Tibial nerve (tissue), 4 donors: ENCODE measurements around the gene CMIP. TPM values are rescaled to one million over a fixed set of nuclear protein-coding genes. Genes with fewer than 3 reads are reported as not detected.
"Not testable (repeated sequence)": the region's sequence is repeated elsewhere in the genome, so short reads cannot be mapped to it uniquely, and the experiment has no call there.

Source experiments
- DNase-seq, 2 donors: peaks; one replicate each; pipeline ENCODE4 v3.0.0-alpha.2; 2019; ENCODE audit warnings: low spot score in 2 of 2
- H3K27ac ChIP-seq, 4 donors: fragments of 200-600 bp; sonication (generic) in 3 of 4; one replicate each; pipeline ENCODE4 v1.5.1; 2017 to 2019; ENCODE audit warnings: mild to moderate bottlenecking in 1 of 4
- H3K27me3 ChIP-seq, 2 donors: fragments of 200-600 bp; sonication (generic) in 1 of 2; one replicate each; pipeline versions ENCODE4 v1.5.1 to v1.6.0; 2017 to 2019
- H3K36me3 ChIP-seq, 3 donors: fragments of 200-600 bp; sonication (generic); one replicate each; pipeline ENCODE4 v1.5.1; 2018 to 2019
- H3K4me1 ChIP-seq, 4 donors: fragments of 200-600 bp; sonication (generic) in 3 of 4; one replicate each; pipeline ENCODE4 v1.5.1; 2017 to 2019
- H3K4me3 ChIP-seq, 4 donors: fragments of 200-600 bp; sonication (generic) in 3 of 4; one replicate each; pipeline ENCODE4 v1.5.1; 2017 to 2019; ENCODE audit warnings: mild to moderate bottlenecking in 1 of 4, moderate library complexity in 1 of 4
- H3K9me3 ChIP-seq, 4 donors: fragments of 200-600 bp; sonication (generic) in 3 of 4; one replicate each; pipeline ENCODE4 v1.5.1; 2017 to 2019
- CTCF ChIP-seq, 5 experiments: fragments of 200-600 bp in 3 of 5; fragments of 450-650 bp in 2 of 5; sonication (generic) in 3 of 5; IDR thresholded peaks; one replicate each; pipeline ENCODE4 v1.5.1; 2016 to 2019; ENCODE audit warnings: antibody characterized with exemption in 5 of 5, mild to moderate bottlenecking in 3 of 5, moderate library complexity in 2 of 5
- EP300 ChIP-seq, 2 donors: sonication (generic); formaldehyde crosslinking; IDR thresholded peaks; one replicate each; pipeline ENCODE4 v1.6.1; 2017; ENCODE audit warnings: antibody characterized with exemption in 2 of 2, mild to moderate bottlenecking in 1 of 2
- POLR2A ChIP-seq, 2 donors: fragments of 450-650 bp; IDR thresholded peaks; one replicate each; pipeline ENCODE4 v1.6.1; 2017; ENCODE audit warnings: antibody characterized with exemption in 2 of 2, mild to moderate bottlenecking in 2 of 2, moderate library complexity in 2 of 2
- WGBS, 2 donors: methylation state at CpG; one replicate each; pipeline ENCODE4 v1.1.5; 2018; 5-methylcytosine and 5-hydroxymethylcytosine counted together
- total RNA-seq, 4 donors: library from RNA; depleted of rRNA; stranded (reverse); fragments of >200 nt; gene quantifications; one replicate each; pipeline ENCODE4 v1.1.0, GENCODE V29; 2016

CMIP gene
- total RNA-seq, 4 donors from 2014 or later = 28.2 to 48.8 (median 31.8) TPM

- 86 to 93% methylated on average over 8 of the region's 8 CpGs for WGBS, 2 donors
- peaks cover 0 to 38% (median 13%) of the 10 kb centered on the region in 4 donors for H3K4me1 ChIP-seq
- TF ChIP-seq CTCF (IDR thresholded peaks at IDR 0.05) = no peak
- TF ChIP-seq EP300 (IDR thresholded peaks at IDR 0.05) = no peak
- no peak overlapping the region for H3K4me3 ChIP-seq
- peak overlapping the region in 1 of 4 donors; percentile 19 for H3K27ac ChIP-seq
- peaks cover 0 to 8% (median 0%) of the 10 kb centered on the region in 3 donors for H3K36me3 ChIP-seq
- no peaks in the 10 kb centered on the region for H3K9me3 ChIP-seq
- no peaks in the 10 kb centered on the region for H3K27me3 ChIP-seq
- DNase-seq = no peak
Measured at GRCh38 chr16:81522108-81522701, 77.6 kb downstream of the CMIP start.

GRCh38 chr16:81522851-81523250, 78.2 kb downstream of the CMIP start:
- not testable (repeated sequence) for H3K27ac ChIP-seq, H3K9me3 ChIP-seq, H3K4me3 ChIP-seq, H3K27me3 ChIP-seq, H3K36me3 ChIP-seq, DNase-seq
- H3K4me1 ChIP-seq = peaks cover 0 to 33% (median 13%) of the 10 kb centered on the region in 4 donors
- WGBS, 2 donors = 91 to 95% methylated on average over 7 of the region's 7 CpGs

GRCh38 chr16:81523387-81524115, 78.9 kb downstream of the CMIP start:
- 83 to 85% methylated on average over 20 of the region's 20 CpGs for WGBS, 2 donors
- TF ChIP-seq POLR2A (IDR thresholded peaks at IDR 0.05) (no peak), EP300 (IDR thresholded peaks at IDR 0.05) (no peak), CTCF (IDR thresholded peaks at IDR 0.05) (no peak)
- DNase-seq = no peak
- H3K27ac ChIP-seq = no peak overlapping the region
- H3K36me3 ChIP-seq = peaks cover 0 to 8% (median 0%) of the 10 kb centered on the region in 3 donors
- H3K4me3 ChIP-seq = no peak overlapping the region
- H3K9me3 ChIP-seq = no peaks in the 10 kb centered on the region
- no peaks in the 10 kb centered on the region for H3K27me3 ChIP-seq
- peaks cover 0 to 31% (median 13%) of the 10 kb centered on the region in 4 donors for H3K4me1 ChIP-seq

GRCh38 chr16:81524382-81524781, 79.8 kb downstream of the CMIP start:
- peaks cover 0 to 26% (median 12%) of the 10 kb centered on the region in 4 donors for H3K4me1 ChIP-seq
- 86 to 90% methylated on average over 10 of the region's 10 CpGs for WGBS, 2 donors
- H3K9me3 ChIP-seq = no peaks in the 10 kb centered on the region
- no peak for DNase-seq
- H3K4me3 ChIP-seq = no peak overlapping the region
- H3K36me3 ChIP-seq = peaks cover 0 to 8% (median 0%) of the 10 kb centered on the region in 3 donors
- no peak overlapping the region for H3K27ac ChIP-seq
- TF ChIP-seq CTCF (IDR thresholded peaks at IDR 0.05) (no peak), POLR2A (IDR thresholded peaks at IDR 0.05) (no peak), EP300 (IDR thresholded peaks at IDR 0.05) (no peak)
- H3K27me3 ChIP-seq = no peaks in the 10 kb centered on the region

GRCh38 chr16:81524885-81525284, 80.3 kb downstream of the CMIP start:
- H3K27ac ChIP-seq, H3K9me3 ChIP-seq, H3K4me3 ChIP-seq, H3K36me3 ChIP-seq, H3K27me3 ChIP-seq, DNase-seq: not testable (repeated sequence)
- H3K4me1 ChIP-seq = peaks cover 0 to 21% (median 12%) of the 10 kb centered on the region in 4 donors
- WGBS, 2 donors = 95 to 97% methylated on average over 4 of the region's 4 CpGs

- WGBS, 2 donors = 39 to 59% methylated on average over 4 of the region's 4 CpGs
- Histone ChIP-seq H3K27ac (peak overlapping the region in 3 of 4 donors; percentile 57 to 74 (median 68)), H3K4me3 (no peak overlapping the region), H3K36me3 (peaks cover 0 to 8% (median 0%) of the 10 kb centered on the region in 3 donors), H3K27me3 (no peaks in the 10 kb centered on the region), H3K4me1 (peaks cover 0 to 17% (median 12%) of the 10 kb centered on the region in 4 donors), H3K9me3 (no peaks in the 10 kb centered on the region)
- no peak for DNase-seq
- no peak for TF ChIP-seq POLR2A (IDR thresholded peaks at IDR 0.05)
- no peak for TF ChIP-seq CTCF (IDR thresholded peaks at IDR 0.05)
- TF ChIP-seq EP300 (IDR thresholded peaks at IDR 0.05) = no peak
Measured at GRCh38 chr16:81526199-81526598, 81.6 kb downstream of the CMIP start.
